ENCODE data around the gene GPR84.

The GPR84 gene

DNA sequence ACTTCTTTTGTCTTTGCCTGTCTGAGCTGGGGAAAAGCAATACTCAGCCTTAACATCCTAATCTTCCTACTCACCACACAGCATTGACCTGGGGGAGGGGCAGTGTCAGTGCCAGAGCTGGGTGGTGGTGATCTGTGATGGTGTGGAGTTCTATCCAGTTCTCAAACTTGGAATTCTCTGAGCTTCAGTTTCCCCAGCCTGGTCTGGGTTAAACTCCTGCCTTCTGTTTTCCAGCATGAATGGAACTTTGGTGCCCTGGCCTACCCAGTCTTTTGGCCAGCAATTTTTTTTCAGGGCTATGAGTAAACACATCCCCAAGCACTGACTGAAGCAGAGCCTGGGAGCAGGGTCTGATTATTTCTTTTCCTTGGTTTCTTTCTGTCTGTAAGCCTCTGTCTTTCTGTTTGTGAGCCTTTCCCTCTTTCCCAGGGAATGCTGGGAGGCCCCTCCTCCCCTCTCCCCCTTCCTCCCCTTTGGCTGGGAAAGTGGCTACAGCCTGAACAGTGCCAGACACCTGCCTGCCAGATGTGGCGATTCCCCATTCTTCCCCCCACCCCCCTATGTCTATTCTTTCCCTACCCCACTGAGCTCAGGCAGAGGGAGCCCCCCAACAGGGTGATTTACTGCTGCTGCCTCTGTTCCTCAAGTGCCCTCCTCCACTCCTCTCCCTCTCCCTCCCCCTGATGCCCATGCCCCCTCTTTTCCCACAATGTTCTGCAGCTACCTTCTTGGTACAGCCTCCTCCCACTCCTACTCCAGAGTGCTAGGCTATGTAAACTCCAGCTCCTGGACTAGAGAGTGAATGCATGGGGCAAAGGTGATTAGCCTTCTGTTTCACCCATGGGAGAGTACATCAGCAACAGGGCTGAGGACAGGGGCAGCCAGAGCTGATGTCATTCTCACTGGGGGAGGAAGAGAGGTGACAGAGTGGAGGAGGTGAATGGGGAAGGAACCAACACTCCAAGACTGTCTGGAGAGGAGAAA lies 11.1 kb downstream of the GPR84 start:
- no peak for DNase-seq (ENCODE audit: low read depth in 1 of 2, low spot score in 1 of 2)
- in situ Hi-C loops (cut with HindIII; ENCODE audit: low pct_unique_long_range_greater_than_20kb, low sequenced_read_pairs) = no loop called here

DNA sequence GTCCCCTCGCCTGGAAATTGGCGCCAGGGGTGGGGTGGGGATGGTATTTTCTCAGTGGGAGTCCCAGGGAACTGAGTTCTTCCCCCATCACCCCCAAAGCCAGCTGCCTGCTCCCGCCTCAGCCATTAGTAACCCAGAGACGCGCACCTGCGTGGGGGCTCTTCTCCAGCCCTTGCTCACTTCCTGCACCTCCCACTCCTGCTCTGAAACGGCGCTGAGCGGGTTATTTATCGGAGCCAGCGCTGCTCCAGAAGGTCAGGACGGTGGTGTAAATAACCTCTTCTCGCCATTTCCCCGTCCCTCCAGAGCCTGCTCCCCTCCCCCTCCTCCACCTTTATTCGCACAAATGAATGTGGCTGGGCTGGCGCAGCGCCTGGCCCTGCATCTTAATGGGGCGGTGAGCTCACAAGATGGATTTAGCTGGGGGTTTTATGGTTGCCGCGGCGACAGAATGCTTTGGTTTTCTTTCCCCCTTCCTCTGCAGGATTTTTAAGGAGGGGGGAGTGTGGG lies 12.2 kb downstream of the GPR84 start:
- no peak for TF ChIP-seq JUND (IDR thresholded peaks at IDR 0.05; ENCODE audit: low read depth)
- no peak for DNase-seq (ENCODE audit: low read depth in 1 of 2, low spot score in 1 of 2)
- in situ Hi-C loops (cut with HindIII; ENCODE audit: low pct_unique_long_range_greater_than_20kb, low sequenced_read_pairs) = no loop called here

More for the DNA sequence above, 11.1 kb downstream of the GPR84 start:
- no peak for TF ChIP-seq JUND (IDR thresholded peaks at IDR 0.05; ENCODE audit: low read depth)

GRCh38 chr12:54351341-54351740 lies 12.9 kb downstream of the GPR84 start:
- in situ Hi-C loops (cut with HindIII; ENCODE audit: low pct_unique_long_range_greater_than_20kb, low sequenced_read_pairs) = no loop called here
- no peak for DNase-seq (ENCODE audit: low read depth in 1 of 2, low spot score in 1 of 2)
- no peak for TF ChIP-seq JUND (IDR thresholded peaks at IDR 0.05; ENCODE audit: low read depth)

DNA sequence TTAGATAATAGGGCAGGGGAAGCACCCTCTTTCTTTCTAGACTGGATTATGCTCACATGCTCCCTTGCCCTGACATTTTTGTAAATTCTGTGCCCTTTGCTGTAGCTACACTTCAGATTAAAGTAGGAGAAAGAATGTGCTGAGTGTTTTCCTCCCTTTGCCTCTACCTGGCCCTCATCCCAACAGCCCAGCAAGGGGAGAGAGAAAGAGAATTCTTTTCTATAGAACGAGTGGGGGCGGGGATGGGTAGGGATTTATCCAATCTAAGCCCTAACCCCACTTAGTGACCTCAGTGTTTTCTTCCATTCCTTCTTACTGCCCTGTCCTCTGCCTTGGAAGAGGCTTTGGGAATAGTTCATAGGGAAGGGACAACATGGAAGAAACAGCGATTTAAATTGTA lies 13.5 kb downstream of the GPR84 start:
- TF ChIP-seq JUND (IDR thresholded peaks at IDR 0.05; ENCODE audit: low read depth) = no peak
- in situ Hi-C loops (cut with HindIII; ENCODE audit: low pct_unique_long_range_greater_than_20kb, low sequenced_read_pairs) = no loop called here
- DNase-seq (ENCODE audit: low read depth in 1 of 2, low spot score in 1 of 2) = no peak

DNA sequence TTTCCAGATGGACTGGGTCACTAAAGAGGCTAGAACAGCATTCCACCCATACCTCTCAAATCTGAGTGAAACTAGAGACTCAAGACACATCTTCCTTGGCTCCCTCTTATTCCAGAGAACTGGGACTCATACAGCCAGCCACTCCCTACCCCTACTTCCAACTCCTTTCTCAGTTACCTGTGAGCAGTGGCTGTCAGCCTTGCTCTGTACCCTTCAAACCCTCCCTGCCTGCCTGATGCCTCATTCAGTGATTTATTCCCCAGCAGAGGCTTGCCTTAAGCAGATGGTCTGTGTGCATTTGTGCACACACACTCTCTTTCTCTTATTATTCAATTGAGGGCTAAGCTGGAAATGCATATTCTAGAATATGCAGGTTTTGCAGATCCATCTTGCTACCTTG lies 14.6 kb downstream of the GPR84 start:
- DNase-seq (ENCODE audit: low read depth in 1 of 2, low spot score in 1 of 2) = no peak
- in situ Hi-C loops (cut with HindIII; ENCODE audit: low pct_unique_long_range_greater_than_20kb, low sequenced_read_pairs) = no loop called here
- TF ChIP-seq JUND (IDR thresholded peaks at IDR 0.05; ENCODE audit: low read depth) = no peak

DNA sequence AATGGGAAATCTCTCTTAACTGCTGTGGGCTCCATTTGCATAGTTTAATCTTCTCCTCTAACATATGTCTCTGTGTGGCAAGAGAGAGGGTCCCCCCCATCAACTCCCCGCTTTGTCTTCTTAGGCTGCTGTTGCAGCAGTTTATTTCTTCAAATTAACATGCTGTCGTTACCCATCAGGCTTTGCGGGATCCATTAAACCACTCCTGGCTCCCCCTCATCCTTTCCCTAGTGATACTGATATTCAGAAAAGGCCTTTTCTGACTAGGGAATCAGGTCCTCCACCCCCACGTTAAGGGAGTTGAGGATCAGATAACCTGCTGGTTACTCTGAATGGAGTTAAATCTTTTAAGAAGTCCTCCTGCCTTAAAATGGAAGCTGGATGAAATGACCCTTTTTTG lies 15.2 kb downstream of the GPR84 start:
- DNase-seq (ENCODE audit: low read depth in 1 of 2, low spot score in 1 of 2) = no peak
- in situ Hi-C loops (cut with HindIII; ENCODE audit: low pct_unique_long_range_greater_than_20kb, low sequenced_read_pairs) = no loop called here
- TF ChIP-seq JUND (IDR thresholded peaks at IDR 0.05; ENCODE audit: low read depth) = no peak

- in situ Hi-C loops (cut with HindIII; ENCODE audit: low pct_unique_long_range_greater_than_20kb, low sequenced_read_pairs) = no loop called here
- no peak for TF ChIP-seq JUND (IDR thresholded peaks at IDR 0.05; ENCODE audit: low read depth)
- DNase-seq (ENCODE audit: low read depth in 1 of 2, low spot score in 1 of 2) = no peak
Measured at GRCh38 chr12:54341378-54342300, 22.6 kb downstream of the GPR84 start.

GRCh38 chr12:54340846-54341245 lies 23.4 kb downstream of the GPR84 start:
- DNase-seq (ENCODE audit: low read depth in 1 of 2, low spot score in 1 of 2) = no peak
- no peak for TF ChIP-seq JUND (IDR thresholded peaks at IDR 0.05; ENCODE audit: low read depth)
- in situ Hi-C loops (cut with HindIII; ENCODE audit: low pct_unique_long_range_greater_than_20kb, low sequenced_read_pairs) = no loop called here

GRCh38 chr12:54338698-54339296 lies 25.5 kb downstream of the GPR84 start:
- DNase-seq (ENCODE audit: low read depth in 1 of 2, low spot score in 1 of 2) = no peak
- in situ Hi-C loops (cut with HindIII; ENCODE audit: low pct_unique_long_range_greater_than_20kb, low sequenced_read_pairs) = no loop called here
- no peak for TF ChIP-seq JUND (IDR thresholded peaks at IDR 0.05; ENCODE audit: low read depth)

DNA sequence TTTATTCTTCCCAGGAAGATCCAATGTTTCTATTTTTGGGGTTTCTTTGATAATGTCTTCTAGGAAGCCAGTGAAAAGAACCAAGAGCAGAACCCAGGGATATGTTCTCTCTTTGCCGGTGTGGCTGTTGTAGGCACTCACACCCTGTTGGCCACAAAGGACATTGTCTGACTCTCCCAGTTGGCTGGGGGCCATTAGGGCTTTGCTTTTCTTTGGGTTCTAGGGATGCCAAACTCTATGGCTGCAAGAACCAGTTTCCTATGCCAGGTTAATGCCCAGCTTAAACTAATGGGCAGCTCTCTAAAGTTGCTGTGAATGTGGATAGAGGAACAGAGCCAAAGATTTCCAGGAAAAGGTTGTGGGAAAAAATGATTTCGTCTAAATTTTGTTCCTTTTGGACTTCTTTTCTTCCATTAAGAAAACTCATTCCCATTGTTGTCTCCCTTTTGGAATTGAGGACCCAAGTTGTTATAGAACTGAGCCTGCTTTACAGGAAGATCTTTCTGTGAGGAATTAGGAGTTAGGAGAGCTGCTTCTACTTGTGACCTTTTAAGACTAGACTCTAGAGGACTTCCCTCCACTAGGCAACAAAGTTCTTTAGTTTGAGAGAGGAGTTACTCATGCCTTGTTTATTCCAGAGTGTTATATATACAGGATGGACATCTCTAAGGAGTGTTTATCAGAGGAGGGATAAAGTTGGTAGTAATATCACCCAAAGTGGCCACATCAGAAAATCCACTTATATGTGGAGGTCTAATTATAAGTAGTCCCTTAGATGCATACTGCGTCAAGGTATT lies 26.2 kb downstream of the GPR84 start:
- no peak for TF ChIP-seq JUND (IDR thresholded peaks at IDR 0.05; ENCODE audit: low read depth)
- in situ Hi-C loops (cut with HindIII; ENCODE audit: low pct_unique_long_range_greater_than_20kb, low sequenced_read_pairs) = no loop called here
- no peak for DNase-seq (ENCODE audit: low read depth in 1 of 2, low spot score in 1 of 2)

DNA sequence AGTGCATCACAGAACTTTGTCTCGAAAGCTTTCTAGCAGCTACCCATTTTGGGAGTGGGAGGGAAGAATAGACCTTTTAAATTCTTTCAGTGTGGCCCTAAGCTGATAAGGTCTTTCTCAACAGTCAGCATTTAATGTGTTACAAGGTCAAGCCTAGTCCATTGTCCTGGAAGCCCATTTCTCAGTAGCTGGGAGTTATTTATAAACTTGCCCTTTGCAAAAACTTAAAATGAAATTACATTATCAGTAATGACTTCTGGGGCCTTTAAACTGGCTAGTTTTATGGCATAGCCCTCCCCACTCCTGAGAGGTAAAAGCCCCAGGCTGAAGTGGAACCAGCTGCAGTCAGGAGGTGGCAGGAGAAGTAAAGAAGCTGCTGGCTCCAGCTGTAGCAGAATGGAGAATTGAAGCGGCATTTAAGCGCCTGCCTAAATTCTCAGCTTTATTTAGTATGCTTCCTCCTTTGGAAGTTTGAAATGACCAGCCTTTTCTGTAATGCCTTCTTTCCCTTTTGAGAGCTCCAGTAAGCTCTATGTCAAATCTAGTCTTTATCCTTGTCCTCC lies 26.9 kb downstream of the GPR84 start:
- TF ChIP-seq JUND (IDR thresholded peaks at IDR 0.05; ENCODE audit: low read depth) = no peak
- in situ Hi-C loops (cut with HindIII; ENCODE audit: low pct_unique_long_range_greater_than_20kb, low sequenced_read_pairs) = no loop called here
- no peak for DNase-seq (ENCODE audit: low read depth in 1 of 2, low spot score in 1 of 2)

Data from T47D (cell line).